Measurements from ENCODE around the gene HK2. TPM values are rescaled to one million over a fixed set of nuclear protein-coding genes. Genes with fewer than 3 reads are reported as not detected.

HK2 gene
- total and polyA plus RNA-seq, 2 of the 4 experiments (the other 2 are of a cell fraction), result 17.4 to 20.9 TPM

DNA sequence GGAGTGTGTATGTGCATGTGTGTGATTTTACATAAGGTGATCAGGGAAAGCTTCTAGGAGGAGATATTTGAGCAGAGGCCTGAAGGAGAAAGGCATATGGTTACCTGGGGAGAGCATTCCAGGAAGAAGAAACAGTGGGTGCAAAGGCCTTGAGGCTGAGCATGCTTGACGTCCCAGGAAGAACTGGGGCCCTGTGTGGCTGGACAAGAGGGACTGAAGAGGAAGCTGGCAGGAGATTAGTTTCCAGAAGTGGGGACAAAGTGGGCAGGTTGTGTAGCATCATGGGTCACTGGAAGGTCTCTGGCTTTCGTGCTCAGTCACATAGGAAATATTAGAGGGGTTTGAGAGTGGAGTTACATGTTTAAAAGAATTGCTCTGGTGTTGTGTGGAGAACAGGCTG is 82.5 kb downstream of the HK2 start:
- BruUV-seq (replicated peaks), result no TSS peak
- Histone ChIP-seq H2AK9ac (replicated peaks; ENCODE audit: low read depth, low read length, poor library complexity) (peak overlapping the region; percentile 16), H2BK5ac (ENCODE audit: low read depth, low read length, poor library complexity, severe bottlenecking) (peak overlapping the region; percentile 24), H2BK15ac (ENCODE audit: low read depth, low read length) (peak overlapping the region; percentile 32; the same call in 1 of the 3 replicates), H3K4ac (ENCODE audit: low read depth, low read length) (peak overlapping the region; percentile 66), H3K4me1 (ENCODE audit: control insufficient read depth, insufficient read depth, low read length) (peaks cover 15% of the 10 kb centered on the region), H3K9me1 (ENCODE audit: insufficient read depth, low read length) (peaks cover 21% of the 10 kb centered on the region), H3K4me2 (ENCODE audit: low read depth, low read length) (no peak overlapping the region), H2BK20ac (ENCODE audit: low read depth, low read length) (peak overlapping the region; percentile 86; the same call in 1 of the 2 replicates), H3K36me3 (ENCODE audit: control insufficient read depth, insufficient read depth, low read length) (no peaks in the 10 kb centered on the region), H3K9me3 (ENCODE audit: control insufficient read depth, insufficient read depth, low read length) (no peaks in the 10 kb centered on the region), H3K4me3 (ENCODE audit: insufficient read depth, low read depth, low read length) (no peak overlapping the region), H4K20me1 (ENCODE audit: insufficient read depth, low read length) (no peaks in the 10 kb centered on the region), H3K23ac (ENCODE audit: low read depth, low read length) (peak overlapping the region; percentile 63), H3K9ac (ENCODE audit: low read depth, low read length) (no peak overlapping the region), H4K91ac (ENCODE audit: insufficient read depth, low read depth, low read length) (peak overlapping the region; percentile 50), H3K79me1 (ENCODE audit: low read depth in 1 of 2, low read length in 2 of 2) (peaks cover 0 to 7% of the 10 kb centered on the region in 2 experiments; a peak in 1 of 4 replicates), H2AFZ (replicated peaks; ENCODE audit: low read length, poor library complexity) (peak overlapping the region; percentile 44), H3K14ac (replicated peaks; ENCODE audit: low read depth, low read length) (peak overlapping the region; percentile 50), H2AK5ac (ENCODE audit: low read depth, low read length) (peak overlapping the region; percentile 56), H3K56ac (ENCODE audit: extremely low read depth, insufficient read depth, low read length) (no peak overlapping the region), H4K5ac (ENCODE audit: low read depth, low read length) (peak overlapping the region; percentile 22; the same call in 1 of the 2 replicates), H3K18ac (ENCODE audit: low read depth, low read length) (peak overlapping the region; percentile 31; the same call in 1 of the 2 replicates), H3K27ac (ENCODE audit: insufficient read depth, low read length) (no peak overlapping the region), H2BK120ac (ENCODE audit: low read depth, low read length) (peak overlapping the region; percentile 74; the same call in 1 of the 2 replicates), H3K27me3 (ENCODE audit: control insufficient read depth, insufficient read depth, low read length) (no peaks in the 10 kb centered on the region), H4K8ac (ENCODE audit: low read depth in 2 of 2, low read length in 2 of 2) (peak overlapping the region; percentile 13 to 45; a peak in 3 of 4 replicates)
- ChIA-PET POLR2A (ENCODE audit: unreplicated experiment) (no interaction called here), CTCF (interaction anchor here (0.6 kb wide), 1 partner anchor 26 kb away, joined by 3 read pairs; no protein-coding TSS in a partner anchor)
- dilution Hi-C loops (cut with HindIII; ENCODE audit: low sequenced_read_pairs, unreplicated experiment) (no loop called here), intact Hi-C loops (cut with micrococcal nuclease) (loop anchor here (5.0 kb wide), 1 partner anchor 691 kb away; no protein-coding TSS in a partner anchor), in situ Hi-C loops (cut with MboI; ENCODE audit: low sequenced_read_pairs) (loop anchor here (10.0 to 25.0 kb wide), 2 partner anchors 488 to 696 kb away; no protein-coding TSS in a partner anchor)
- DNase-seq (no peak), ATAC-seq (ENCODE audit: low read depth) (no peak)
- WGBS, 2 experiments (ENCODE audit: extremely low coverage in 2 of 2, insufficient read length in 1 of 2), result 88% methylated on average over 2 of the region's 2 CpGs; no CpG with 5 or more reads in 1 of the 2 experiments
- TF ChIP-seq SMC3 (IDR thresholded peaks at IDR 0.05; ENCODE audit: low read depth, low read length) (no peak), BHLHE40 (IDR thresholded peaks at IDR 0.05; ENCODE audit: low read depth, low read length) (no peak), NFE2L2 (IDR thresholded peaks at IDR 0.05; ENCODE audit: low read depth, low read length) (no peak)

All from IMR-90 (cell line).